ENCODE measurements around the gene SLC22A1. TPM values are rescaled to one million over a fixed set of nuclear protein-coding genes. Genes with fewer than 3 reads are reported as not detected.

SLC22A1 gene
- total and polyA plus RNA-seq, 2 experiments from 2014 or later: 0.10 to 0.65 TPM

DNA sequence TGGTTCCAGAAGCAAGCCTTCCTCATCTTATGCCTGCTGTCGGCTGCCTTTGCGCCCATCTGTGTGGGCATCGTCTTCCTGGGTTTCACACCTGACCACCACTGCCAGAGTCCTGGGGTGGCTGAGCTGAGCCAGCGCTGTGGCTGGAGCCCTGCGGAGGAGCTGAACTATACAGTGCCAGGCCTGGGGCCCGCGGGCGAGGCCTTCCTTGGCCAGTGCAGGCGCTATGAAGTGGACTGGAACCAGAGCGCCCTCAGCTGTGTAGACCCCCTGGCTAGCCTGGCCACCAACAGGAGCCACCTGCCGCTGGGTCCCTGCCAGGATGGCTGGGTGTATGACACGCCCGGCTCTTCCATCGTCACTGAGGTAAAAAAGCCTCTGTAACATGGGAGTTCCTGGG, 366 bp downstream of the SLC22A1 start:
- H3F3A ChIP-seq (replicated peaks; ENCODE audit: low read depth): no peaks in the 10 kb centered on the region
- Mint-ChIP-seq H3K9me3 (peaks cover 25% of the 10 kb centered on the region), H3K36me3 (ENCODE audit: low read depth) (peaks cover 21% of the 10 kb centered on the region), H3K27me3 (ENCODE audit: insufficient read depth, low read depth, poor library complexity) (peaks cover 5% of the 10 kb centered on the region), H3K4me1 (no peaks in the 10 kb centered on the region), H3K27ac (no peak overlapping the region), H3K4me3 (no peak overlapping the region)
- TF ChIP-seq, protein P1, sequence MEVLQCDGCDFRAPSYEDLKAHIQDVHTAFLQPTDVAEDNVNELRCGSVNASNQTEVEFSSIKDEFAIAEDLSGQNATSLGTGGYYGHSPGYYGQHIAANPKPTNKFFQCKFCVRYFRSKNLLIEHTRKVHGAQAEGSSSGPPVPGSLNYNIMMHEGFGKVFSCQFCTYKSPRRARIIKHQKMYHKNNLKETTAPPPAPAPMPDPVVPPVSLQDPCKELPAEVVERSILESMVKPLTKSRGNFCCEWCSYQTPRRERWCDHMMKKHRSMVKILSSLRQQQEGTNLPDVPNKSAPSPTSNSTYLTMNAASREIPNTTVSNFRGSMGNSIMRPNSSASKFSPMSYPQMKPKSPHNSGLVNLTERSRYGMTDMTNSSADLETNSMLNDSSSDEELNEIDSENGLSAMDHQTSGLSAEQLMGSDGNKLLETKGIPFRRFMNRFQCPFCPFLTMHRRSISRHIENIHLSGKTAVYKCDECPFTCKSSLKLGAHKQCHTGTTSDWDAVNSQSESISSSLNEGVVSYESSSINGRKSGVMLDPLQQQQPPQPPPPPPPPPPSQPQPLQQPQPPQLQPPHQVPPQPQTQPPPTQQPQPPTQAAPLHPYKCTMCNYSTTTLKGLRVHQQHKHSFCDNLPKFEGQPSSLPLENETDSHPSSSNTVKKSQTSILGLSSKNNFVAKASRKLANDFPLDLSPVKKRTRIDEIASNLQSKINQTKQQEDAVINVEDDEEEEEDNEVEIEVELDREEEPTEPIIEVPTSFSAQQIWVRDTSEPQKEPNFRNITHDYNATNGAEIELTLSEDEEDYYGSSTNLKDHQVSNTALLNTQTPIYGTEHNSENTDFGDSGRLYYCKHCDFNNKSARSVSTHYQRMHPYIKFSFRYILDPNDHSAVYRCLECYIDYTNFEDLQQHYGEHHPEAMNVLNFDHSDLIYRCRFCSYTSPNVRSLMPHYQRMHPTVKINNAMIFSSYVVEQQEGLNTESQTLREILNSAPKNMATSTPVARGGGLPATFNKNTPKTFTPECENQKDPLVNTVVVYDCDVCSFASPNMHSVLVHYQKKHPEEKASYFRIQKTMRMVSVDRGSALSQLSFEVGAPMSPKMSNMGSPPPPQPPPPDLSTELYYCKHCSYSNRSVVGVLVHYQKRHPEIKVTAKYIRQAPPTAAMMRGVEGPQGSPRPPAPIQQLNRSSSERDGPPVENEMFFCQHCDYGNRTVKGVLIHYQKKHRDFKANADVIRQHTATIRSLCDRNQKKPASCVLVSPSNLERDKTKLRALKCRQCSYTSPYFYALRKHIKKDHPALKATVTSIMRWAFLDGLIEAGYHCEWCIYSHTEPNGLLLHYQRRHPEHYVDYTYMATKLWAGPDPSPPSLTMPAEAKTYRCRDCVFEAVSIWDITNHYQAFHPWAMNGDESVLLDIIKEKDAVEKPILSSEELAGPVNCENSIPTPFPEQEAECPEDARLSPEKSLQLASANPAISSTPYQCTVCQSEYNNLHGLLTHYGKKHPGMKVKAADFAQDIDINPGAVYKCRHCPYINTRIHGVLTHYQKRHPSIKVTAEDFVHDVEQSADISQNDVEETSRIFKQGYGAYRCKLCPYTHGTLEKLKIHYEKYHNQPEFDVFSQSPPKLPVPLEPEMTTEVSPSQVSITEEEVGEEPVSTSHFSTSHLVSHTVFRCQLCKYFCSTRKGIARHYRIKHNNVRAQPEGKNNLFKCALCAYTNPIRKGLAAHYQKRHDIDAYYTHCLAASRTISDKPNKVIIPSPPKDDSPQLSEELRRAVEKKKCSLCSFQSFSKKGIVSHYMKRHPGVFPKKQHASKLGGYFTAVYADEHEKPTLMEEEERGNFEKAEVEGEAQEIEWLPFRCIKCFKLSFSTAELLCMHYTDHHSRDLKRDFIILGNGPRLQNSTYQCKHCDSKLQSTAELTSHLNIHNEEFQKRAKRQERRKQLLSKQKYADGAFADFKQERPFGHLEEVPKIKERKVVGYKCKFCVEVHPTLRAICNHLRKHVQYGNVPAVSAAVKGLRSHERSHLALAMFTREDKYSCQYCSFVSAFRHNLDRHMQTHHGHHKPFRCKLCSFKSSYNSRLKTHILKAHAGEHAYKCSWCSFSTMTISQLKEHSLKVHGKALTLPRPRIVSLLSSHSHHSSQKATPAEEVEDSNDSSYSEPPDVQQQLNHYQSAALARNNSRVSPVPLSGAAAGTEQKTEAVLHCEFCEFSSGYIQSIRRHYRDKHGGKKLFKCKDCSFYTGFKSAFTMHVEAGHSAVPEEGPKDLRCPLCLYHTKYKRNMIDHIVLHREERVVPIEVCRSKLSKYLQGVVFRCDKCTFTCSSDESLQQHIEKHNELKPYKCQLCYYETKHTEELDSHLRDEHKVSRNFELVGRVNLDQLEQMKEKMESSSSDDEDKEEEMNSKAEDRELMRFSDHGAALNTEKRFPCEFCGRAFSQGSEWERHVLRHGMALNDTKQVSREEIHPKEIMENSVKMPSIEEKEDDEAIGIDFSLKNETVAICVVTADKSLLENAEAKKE (CRISPR knock-in tag; IDR thresholded peaks at IDR 0.05): no peak
- TF ChIP-seq EZH2phosphoT487 (IDR thresholded peaks at IDR 0.05; ENCODE audit: unreplicated experiment): no peak
- TF ChIP-seq CREB1 (CRISPR knock-in tag; IDR thresholded peaks at IDR 0.05; ENCODE audit: low read depth): no peak
- TF ChIP-seq STAT1 (IDR thresholded peaks at IDR 0.05; ENCODE audit: unreplicated experiment): no peak
- no peak for TF ChIP-seq NANOG (IDR thresholded peaks at IDR 0.05; ENCODE audit: borderline replicate concordance)
- TF ChIP-seq, protein P2, sequence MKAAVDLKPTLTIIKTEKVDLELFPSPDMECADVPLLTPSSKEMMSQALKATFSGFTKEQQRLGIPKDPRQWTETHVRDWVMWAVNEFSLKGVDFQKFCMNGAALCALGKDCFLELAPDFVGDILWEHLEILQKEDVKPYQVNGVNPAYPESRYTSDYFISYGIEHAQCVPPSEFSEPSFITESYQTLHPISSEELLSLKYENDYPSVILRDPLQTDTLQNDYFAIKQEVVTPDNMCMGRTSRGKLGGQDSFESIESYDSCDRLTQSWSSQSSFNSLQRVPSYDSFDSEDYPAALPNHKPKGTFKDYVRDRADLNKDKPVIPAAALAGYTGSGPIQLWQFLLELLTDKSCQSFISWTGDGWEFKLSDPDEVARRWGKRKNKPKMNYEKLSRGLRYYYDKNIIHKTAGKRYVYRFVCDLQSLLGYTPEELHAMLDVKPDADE (IDR thresholded peaks at IDR 0.05): no peak
- TF ChIP-seq ZNF114 (CRISPR knock-in tag; IDR thresholded peaks at IDR 0.05): no peak
- TF ChIP-seq JUNB (IDR thresholded peaks at IDR 0.05; ENCODE audit: unreplicated experiment): no peak
- TF ChIP-seq POLR2AphosphoS5 (IDR thresholded peaks at IDR 0.05; ENCODE audit: low read depth): no peak
- no peak for TF ChIP-seq ZNF331 (CRISPR knock-in tag; IDR thresholded peaks at IDR 0.05; ENCODE audit: low read depth)
- TF ChIP-seq EZH2 (IDR thresholded peaks at IDR 0.05; ENCODE audit: low read depth, unreplicated experiment): no peak
- TF ChIP-seq, protein P3, sequence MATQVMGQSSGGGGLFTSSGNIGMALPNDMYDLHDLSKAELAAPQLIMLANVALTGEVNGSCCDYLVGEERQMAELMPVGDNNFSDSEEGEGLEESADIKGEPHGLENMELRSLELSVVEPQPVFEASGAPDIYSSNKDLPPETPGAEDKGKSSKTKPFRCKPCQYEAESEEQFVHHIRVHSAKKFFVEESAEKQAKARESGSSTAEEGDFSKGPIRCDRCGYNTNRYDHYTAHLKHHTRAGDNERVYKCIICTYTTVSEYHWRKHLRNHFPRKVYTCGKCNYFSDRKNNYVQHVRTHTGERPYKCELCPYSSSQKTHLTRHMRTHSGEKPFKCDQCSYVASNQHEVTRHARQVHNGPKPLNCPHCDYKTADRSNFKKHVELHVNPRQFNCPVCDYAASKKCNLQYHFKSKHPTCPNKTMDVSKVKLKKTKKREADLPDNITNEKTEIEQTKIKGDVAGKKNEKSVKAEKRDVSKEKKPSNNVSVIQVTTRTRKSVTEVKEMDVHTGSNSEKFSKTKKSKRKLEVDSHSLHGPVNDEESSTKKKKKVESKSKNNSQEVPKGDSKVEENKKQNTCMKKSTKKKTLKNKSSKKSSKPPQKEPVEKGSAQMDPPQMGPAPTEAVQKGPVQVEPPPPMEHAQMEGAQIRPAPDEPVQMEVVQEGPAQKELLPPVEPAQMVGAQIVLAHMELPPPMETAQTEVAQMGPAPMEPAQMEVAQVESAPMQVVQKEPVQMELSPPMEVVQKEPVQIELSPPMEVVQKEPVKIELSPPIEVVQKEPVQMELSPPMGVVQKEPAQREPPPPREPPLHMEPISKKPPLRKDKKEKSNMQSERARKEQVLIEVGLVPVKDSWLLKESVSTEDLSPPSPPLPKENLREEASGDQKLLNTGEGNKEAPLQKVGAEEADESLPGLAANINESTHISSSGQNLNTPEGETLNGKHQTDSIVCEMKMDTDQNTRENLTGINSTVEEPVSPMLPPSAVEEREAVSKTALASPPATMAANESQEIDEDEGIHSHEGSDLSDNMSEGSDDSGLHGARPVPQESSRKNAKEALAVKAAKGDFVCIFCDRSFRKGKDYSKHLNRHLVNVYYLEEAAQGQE (IDR thresholded peaks at IDR 0.05; ENCODE audit: unreplicated experiment): no peak
- TF ChIP-seq, protein P4, sequence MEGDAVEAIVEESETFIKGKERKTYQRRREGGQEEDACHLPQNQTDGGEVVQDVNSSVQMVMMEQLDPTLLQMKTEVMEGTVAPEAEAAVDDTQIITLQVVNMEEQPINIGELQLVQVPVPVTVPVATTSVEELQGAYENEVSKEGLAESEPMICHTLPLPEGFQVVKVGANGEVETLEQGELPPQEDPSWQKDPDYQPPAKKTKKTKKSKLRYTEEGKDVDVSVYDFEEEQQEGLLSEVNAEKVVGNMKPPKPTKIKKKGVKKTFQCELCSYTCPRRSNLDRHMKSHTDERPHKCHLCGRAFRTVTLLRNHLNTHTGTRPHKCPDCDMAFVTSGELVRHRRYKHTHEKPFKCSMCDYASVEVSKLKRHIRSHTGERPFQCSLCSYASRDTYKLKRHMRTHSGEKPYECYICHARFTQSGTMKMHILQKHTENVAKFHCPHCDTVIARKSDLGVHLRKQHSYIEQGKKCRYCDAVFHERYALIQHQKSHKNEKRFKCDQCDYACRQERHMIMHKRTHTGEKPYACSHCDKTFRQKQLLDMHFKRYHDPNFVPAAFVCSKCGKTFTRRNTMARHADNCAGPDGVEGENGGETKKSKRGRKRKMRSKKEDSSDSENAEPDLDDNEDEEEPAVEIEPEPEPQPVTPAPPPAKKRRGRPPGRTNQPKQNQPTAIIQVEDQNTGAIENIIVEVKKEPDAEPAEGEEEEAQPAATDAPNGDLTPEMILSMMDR (conservative IDR thresholded peaks at IDR 0.05; ENCODE audit: low read depth in 2 of 2): no peak
- no peaks in the 10 kb centered on the region for H3K4me1 ChIP-seq (ENCODE audit: insufficient read depth)
- no peak for ATAC-seq
- H3K4me2 ChIP-seq: no peak overlapping the region
- H3K36me3 ChIP-seq (ENCODE audit: insufficient read depth): no peaks in the 10 kb centered on the region
- DNase-seq (ENCODE audit: low spot score): no peak
- H3K27ac ChIP-seq (ENCODE audit: low read depth): no peak overlapping the region
- no peaks in the 10 kb centered on the region for H3K79me2 ChIP-seq (replicated peaks; ENCODE audit: insufficient read depth)
- no peaks in the 10 kb centered on the region for H4K20me1 ChIP-seq (replicated peaks; ENCODE audit: insufficient read depth)
- no peak overlapping the region for H2AFZ ChIP-seq
- no peaks in the 10 kb centered on the region for H3K9me2 ChIP-seq (ENCODE audit: insufficient read depth)
- no peaks in the 10 kb centered on the region for H3K27me3 ChIP-seq (ENCODE audit: insufficient read depth)
- H3K4me3 ChIP-seq: no peak overlapping the region

All from GM23338 (cell line).